CD4-positive, alpha-beta T cell treated with Interleukin-1 beta for 1 hour (primary cell): ENCODE results near the gene OR2T27.
A peak's percentile ranks its signal among the peaks of the same experiment; 100 is the strongest.
"Not testable (repeated sequence)": the region's sequence is repeated elsewhere in the genome, so short reads cannot be mapped to it uniquely, and the experiment has no call there.

Experiments used
- DNase-seq, 2 donors: peaks; one replicate each; pipeline ENCODE4 v3.0.0-alpha.2; 2020 to 2022

The OR2T27 gene

DNA sequence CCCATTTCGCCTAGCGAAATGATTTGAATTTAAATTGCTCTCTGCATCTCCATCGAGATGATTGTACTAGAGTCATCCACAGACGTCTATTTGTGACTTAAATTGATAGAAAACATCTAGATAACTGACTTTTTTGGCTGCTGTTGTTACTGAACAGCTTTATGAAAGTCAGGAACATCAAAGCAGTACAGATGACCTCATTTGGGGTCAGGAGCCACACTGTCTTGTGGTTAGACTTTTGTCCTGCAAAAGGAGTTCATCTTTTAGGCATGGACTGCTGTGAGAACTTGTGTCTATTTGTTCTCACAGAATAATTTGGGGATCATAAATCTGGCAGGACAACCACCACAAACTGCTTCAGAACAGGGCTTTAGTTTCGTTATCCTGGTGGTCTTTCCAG, 15.7 kb downstream of the OR2T27 start:
- DNase-seq: not testable (repeated sequence)

DNA sequence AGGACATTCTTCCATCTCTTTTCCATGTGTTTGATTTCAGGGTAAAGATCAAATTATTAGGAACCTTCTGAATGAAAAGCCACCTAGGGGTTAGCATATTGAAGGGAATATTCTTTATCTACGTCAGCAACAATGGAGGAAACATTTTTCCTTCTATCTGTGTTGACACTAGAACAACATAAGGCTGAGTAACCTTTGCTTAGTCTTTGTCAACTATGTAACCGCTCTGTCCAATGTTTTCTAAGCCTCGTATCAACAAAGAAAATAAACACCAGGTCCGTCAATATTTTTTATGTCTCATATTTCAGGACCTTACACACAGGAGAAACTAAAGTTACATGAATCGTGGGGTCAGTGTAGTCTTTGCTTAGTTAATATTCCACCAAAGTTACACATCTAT, 18.7 kb downstream of the OR2T27 start:
- DNase-seq: not testable (repeated sequence)

DNA sequence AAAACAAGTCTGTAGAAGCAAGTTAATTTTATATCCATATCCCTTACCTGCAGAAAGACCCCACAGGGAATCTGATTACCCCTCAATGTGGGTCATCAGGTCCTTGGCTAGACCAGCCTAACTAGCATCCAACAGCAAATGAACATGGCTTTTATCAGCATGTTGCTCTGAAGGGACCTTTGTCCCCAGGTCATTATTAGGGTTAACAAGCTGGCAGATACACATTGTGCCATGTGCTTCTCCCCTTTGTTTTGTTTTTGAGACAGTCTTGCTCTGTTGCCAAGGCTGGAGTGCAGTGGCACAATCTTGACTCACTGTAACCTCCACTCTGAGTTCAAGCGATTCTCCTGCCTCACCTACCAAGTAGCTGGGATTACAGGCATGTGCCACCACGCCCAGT, 20.3 kb downstream of the OR2T27 start, which contains the start of gene OR2T11:
TSS of gene OR2T11 (minus strand) at position 101 of the 400 bp plus-strand sequence. CDS start 7,963 bp downstream, outside the sequence.
- DNase-seq: not testable (repeated sequence)

DNA sequence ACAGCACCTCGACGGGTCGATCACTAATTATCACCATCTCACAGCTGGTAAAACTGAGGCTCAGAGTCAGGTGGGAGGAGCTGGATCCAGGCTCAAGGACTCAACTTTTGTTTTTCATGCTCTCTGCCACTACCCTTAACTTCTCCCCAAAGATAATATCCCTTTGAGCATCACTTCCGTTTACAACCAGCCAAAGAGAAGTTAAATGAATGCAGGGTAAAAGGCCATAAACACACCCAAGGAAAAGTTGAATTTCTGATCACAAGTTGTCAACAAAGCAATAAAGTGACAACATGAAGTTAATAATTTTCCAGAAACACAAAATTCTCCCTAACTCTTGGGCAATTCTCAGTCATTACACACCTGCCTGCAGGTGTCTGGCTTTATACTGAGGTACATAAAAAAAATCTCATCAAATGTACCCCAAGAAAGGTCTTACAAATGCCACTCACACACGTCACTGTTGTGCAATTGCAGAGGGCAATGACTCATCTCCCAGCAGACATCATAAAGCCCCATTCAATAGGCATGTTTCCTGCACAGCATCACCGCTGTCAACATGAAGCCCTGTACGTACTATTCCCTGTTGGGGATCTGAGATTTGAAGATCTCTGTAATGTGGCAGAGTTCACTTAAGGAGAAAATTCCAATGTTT, 23.8 kb downstream of the OR2T27 start:
- no peak for DNase-seq

DNA sequence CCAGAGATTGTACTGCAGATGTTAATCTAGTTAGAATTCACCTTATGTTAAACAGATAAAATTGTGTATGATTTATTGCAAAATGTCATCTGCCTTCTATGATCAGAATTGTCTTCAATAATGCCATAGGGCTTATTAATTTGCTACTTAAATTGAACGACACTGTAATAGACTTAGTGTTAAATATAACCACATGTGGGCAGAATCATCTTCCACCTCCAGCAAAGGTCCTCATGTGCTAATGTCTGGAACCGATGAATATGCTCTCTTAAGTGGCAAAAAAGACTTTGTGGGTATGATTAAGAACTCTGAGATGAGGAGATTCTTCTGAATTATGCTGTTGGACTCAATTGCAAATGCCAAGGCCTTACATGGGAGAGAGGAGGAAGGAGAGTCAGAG, 24.8 kb downstream of the OR2T27 start:
- no peak for DNase-seq

DNA sequence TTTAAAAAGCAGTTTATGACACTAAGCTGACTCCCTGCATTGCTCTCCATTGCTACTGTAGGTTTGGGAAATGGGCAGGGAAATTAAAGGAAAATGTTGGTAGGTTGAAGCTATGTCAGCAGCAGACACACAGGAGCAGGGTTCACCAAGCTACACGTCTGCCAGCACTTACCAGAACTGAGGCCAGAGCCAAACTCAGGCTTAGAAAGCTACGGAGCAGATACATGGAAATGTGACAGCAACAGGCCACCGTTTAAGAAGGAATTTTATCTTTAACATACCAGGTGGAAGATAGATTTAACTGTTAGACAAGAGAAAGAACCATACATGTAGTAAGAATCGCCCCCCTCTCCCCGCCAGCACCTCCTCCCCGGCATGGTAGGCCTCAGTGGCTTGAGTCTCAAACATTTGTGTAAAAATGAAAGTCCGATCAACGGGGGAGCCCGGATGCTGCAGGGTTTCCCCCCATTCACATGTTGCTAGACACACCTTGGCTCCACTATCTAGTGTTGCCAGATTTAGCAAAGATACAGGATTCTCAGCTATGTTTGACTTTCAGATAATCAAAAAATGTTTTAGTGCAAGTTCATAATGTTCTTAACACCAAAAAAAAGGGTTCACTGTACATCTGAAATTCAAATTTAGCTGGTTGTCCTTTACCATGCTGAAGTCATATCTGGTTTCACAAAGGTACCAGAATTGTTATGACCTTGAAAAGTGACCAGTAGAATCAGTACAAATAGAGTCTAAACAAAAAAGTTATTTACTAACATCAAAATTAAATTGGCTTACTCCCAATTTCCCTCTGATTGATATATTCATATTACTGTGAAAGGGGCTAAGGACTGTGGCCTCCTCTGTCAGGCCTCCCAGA, 27.1 kb downstream of the OR2T27 start:
- no peak for DNase-seq

DNA sequence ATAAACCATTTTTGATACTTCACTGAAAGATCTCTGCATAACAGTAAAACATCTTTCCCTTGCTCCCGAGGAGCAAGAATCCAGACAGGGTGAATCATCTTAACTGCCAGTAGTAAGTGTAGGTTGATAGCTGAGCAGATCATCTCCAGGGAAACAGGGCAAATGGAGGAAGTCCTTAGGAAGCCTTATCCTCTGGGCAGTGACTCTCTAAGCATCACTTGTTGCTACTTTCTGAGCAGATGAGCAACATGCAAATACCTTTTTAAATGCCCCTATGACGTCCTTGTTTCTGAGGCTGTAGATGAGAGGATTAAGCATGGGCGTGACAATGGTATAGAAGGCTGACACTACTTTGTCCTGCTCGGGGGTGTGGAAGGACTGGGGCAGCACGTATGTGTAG, 29.4 kb downstream of the OR2T27 start:
- DNase-seq: no peak

DNA sequence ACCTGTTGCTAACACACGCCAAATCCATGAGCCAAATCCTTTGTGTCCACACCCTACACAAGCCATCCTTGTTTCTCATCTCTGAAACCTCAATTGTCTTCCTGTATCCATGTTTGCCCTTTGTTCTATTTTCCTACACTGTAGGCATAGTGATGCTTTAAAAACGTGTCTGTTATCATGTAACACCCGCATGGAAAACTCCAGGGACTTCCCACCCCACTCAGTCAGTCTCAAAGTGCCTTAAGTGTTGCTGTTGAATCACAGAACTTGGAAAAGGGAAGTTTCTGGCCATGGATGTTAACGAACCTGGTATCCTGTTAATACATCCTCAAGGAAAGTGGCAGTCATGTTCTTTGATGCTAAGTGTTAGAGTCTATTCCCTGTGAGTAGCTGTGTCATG, 30.2 kb downstream of the OR2T27 start:
- no peak for DNase-seq

DNA sequence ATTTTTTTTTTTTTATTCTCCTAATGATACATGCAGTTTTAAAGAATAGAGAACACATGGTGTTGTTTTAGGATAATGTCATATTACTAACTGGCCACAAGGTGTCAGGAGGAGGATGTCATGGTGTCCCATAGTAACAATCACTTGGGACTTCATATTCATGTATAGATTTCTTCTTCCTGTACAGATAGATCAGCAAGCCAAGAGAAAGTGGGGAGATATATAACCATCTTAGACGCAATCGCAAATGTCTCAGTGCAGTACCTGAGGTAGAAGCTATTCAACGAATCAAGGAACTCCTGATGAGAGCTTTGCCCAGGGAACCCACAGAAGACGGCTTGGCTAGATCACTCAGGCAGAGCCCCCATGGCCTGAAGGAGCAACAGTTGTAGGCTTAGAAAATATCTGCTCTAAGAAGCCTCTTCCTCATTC, 32.7 kb downstream of the OR2T27 start:
- peak in 1 of 2 donors; percentile 19 for DNase-seq

DNA sequence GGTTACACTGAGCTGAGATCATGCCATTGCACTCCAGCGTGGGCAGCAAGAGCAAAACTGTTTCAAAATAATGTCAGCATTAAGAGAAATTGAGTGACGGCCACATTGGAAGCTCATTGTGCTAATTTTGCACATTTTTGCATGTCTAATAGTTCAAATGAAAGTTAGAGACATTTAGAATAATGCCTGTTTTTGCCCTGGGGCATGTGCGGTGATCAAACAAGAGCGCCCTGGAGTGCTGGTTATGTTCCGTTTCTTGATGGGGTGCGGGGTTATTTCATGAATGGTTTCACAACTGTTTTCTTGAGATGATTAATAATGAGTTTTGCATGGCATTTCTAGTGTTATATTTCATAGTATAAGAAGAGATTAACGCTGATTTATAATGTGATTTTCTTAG, 33.6 kb downstream of the OR2T27 start:
- no peak for DNase-seq

DNA sequence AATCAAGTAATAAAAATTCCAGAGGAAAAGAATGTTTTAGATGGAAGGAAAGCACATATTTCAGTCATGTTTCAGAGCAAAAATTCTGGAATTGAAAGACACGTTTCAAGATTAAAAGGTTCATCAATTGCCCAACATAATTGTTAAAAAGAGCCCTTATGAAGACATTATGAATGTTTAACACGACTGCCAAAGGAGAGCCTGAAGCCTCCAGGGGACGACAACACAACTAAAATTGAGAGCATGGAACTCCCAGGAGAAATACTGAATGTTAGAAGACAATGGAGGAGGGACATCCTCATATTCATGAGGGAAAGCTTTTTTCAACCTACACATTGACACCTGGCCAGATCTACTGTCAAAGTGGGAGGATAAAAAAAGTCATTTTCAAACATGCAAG, 36.5 kb downstream of the OR2T27 start:
- peak; percentile 25 to 45 for DNase-seq

DNA sequence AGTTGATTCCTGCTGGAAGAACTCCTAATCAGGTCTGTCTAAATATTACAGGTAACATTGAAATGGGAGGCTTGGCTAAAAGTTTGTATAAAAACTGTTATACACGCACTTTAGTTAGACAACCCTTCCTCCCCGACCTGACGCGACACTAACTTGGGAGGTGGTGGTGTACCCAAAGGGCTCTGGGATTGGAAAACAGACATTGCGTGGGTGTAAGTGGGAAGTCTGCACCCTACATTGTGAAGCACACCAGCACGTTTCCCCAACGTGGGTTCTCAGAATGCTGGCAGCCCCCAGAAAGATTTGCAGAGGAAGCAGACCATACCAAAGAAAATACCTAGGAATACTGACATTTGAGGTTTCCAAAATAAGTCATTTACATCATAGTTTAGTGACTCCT, 37.2 kb downstream of the OR2T27 start:
- no peak for DNase-seq

DNA sequence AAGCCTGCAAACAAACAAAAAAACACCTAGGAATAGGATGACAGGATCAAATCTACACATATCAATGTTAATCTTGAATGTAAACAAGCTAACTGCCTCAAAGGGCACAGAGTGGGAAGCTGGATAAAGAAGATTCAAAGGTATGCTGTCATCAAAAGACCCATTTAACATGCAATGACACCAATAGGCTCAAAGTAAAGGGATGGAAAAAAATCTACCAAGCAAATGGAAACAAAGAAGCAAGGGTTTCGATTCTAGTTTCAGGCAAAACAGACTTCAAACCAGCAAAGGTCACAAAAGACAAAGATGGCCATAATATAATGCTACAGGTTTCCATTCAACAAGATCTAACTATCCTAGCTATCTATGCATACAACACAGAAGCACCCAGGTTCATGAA, 41.6 kb downstream of the OR2T27 start:
- DNase-seq: no peak

DNA sequence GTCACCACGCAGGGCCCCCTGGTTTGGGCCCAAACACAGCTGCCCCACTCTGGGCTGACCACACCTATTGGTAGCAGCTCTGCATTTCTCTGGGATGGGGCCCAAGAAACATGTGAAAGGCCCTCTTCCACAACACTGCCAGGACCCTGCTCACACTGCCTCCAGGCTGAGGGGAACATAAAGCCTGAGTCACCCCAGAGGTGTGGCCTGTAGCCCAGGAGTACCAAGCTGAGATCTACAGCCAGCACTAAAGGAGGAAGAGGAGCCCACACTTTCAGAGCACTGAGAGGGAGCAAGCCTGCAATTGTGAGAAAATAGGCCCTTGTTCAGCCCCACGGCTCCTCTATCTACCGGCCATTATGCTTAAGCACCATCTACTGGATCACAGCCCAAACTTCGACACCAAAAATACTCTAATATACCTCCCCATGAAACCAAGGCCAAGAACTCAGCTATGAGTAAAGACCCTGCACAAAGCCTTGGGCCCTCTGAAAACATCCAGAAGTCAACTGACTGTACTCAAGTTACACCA, 43.4 kb downstream of the OR2T27 start:
- peak in 1 of 2 donors; percentile 3 for DNase-seq

DNA sequence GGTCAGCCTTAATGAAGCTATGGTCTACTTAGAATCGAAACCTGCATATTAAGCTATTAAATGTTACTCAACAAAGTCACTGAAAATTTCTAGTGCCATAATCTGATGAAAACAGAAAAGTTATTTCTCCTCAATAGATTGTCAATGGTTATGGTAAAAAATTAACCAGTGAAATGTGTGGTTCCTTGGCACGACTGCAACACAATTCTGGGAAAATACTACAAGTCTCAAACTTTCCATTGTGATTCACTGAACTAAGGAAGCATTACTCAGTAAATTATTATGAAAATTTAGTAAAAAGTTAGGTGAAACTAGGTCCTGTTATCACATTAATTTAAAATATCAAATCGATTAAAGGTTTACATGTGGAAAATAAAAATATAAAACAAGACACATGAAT, 45.0 kb downstream of the OR2T27 start:
- no peak for DNase-seq
